ENCODE results near the gene NADK. TPM values are rescaled to one million over a fixed set of nuclear protein-coding genes. Genes with fewer than 3 reads are reported as not detected.

NADK gene
- total RNA-seq, 1 donor from 2014 or later, result 48.4 TPM

DNA sequence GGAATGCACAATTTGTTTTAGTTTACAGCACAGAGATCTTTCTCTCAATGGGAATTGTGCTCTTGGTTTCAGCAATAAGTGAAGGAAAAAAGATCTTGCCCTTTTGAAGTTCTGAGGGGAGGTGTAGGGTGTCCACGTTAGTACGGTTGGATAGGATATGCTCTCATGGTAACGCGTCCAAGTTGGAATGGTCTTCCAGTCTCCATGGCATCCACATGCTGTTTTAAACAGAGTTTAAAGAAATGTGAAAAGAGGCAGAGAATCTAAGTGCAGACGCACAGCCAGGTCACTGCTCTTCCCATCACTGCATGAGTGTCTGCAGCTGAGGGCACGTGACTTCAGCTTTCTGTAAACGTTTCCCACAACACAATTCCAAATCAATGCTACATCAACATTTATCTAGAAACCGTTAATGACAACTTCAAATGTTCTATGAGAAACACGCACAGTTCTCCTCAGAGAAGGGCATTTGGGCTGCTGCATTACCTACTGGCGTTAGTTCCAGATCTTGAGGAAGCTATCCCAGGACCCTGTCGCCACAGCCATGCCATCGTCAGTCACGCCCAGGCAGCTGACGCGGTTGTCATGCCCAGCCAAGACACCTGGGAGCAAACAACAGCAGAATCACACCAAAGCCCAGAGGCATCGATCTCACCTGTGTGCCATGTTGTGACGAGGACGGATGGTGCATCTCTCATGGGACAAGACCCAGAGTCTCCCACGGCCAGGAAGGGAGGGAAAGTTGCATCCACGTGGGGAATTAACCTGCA lies 8.8 kb upstream of the NADK start:
- no peak for DNase-seq (ENCODE audit: low read depth)

DNA sequence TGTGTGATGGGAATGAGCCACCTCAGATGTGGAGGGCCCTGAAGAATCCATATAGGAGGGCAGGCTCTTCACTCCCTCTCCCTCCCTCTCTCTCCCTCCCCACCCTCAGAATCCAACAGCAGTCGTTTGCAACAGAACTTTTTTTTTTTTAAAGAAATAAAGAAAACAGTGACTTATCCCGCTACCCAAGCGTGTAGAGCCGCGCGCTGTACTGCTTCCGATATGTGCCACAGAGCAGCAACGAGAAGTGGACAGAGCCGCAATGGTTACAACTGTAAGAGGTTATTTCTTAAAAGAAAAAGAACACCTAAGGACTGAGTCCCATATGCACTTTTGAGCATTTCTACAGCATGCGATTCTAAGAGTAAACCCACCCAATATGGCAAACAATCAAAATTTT lies 7.4 kb upstream of the NADK start:
- no peak for DNase-seq (ENCODE audit: low read depth)

GRCh38 chr1:1784933-1785332 lies 6.7 kb upstream of the NADK start:
- DNase-seq (ENCODE audit: low read depth), result no peak

GRCh38 chr1:1783320-1783719 lies 5.0 kb upstream of the NADK start:
- DNase-seq (ENCODE audit: low read depth), result no peak

DNA sequence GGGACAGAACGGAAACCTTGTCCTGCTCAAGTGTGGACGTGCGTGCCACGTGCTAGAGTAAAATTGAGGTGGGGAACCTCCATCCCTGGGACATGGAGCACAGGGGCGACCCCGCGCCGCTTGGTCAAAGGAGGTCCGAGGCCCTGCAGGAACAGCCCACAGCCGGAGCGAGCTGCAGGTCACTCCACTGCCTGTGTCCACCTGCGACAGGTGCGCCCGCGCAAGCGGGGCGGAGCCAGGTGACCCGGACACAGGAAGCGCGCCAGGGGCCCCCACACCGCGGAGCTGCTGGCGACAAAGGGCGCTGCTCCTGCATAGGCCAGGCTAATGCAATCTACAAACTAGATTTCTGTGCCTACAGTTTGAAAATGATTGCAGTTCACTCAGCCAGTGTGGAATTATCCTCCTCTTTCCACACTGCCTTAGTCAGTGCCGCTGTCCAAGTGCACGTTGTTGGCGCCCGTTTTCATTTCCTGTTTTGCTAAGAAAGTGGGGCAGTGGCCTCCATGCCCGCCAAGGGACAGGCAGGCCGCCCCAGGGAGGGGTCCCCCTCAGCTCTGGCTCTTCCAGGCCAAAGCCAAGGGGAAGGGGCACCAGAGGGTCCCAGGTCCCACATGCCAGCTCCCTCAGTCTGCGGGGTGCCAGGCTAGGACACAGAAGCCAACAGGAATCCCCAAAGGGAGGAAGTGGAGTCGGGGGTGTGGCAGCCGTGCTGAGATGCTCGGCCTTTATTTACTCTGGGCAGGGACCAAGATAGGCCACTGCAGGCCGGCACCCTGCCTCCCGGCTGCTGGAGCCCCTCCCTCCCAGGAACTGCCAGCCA lies 4.3 kb upstream of the NADK start:
- peak; percentile 23 for DNase-seq (ENCODE audit: low read depth)

DNA sequence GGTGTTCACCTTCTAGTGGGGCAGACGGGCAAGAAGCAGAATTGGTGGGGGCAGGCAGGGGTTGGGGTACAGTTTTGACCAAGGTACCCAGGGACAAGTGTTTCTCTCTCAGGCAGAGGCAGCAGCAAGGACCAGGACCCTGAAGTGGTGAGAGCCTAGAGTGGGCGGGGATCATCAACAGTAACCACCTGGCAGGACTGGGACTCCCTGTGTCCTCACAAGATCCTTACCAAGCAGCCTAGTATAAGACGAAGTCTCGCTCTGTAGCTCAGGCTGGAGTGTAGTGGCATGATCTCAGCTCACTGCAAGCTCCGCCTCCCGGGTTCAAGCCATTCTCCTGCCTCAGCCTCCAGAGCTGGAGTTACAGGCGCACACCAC lies 3.2 kb upstream of the NADK start:
- no peak for DNase-seq (ENCODE audit: low read depth)

- no peak for DNase-seq (ENCODE audit: low read depth)
Measured at GRCh38 chr1:1780598-1781525, 2.6 kb upstream of the NADK start.

- DNase-seq (ENCODE audit: low read depth), result peak; percentile 69
Measured at GRCh38 chr1:1779691-1780597, 1.7 kb upstream of the NADK start.

GRCh38 chr1:1779320-1779675 lies 1.0 kb upstream of the NADK start:
- no peak for DNase-seq (ENCODE audit: low read depth)

GRCh38 chr1:1778663-1779319 lies 521 bp upstream of the NADK start:
- no peak for DNase-seq (ENCODE audit: low read depth)

DNA sequence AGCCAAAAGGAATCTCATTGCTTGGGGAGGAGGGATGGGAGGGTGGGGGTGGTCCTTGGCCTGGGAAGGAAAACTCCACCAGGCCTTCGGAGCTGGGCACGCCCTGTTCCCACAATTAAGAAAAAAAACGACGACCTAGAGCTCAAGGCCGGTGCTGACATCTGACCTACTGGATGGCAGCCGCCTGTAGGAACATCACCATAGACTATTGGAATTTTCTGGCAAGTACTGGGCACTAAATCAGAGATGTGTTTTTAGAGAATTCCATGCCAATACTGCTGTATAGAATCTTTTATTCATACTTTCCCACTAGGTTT lies 729 bp downstream of the NADK start:
- peak; percentile 18 for DNase-seq (ENCODE audit: low read depth)

- DNase-seq (ENCODE audit: low read depth), result no peak
Measured at GRCh38 chr1:1776672-1777582, 1.3 kb downstream of the NADK start.

GRCh38 chr1:1775327-1776226 lies 2.7 kb downstream of the NADK start:
- no peak for DNase-seq (ENCODE audit: low read depth)

GRCh38 chr1:1773874-1774273 lies 4.4 kb downstream of the NADK start:
- no peak for DNase-seq (ENCODE audit: low read depth)

GRCh38 chr1:1771096-1771495 lies 7.2 kb downstream of the NADK start:
- DNase-seq (ENCODE audit: low read depth), result no peak

- DNase-seq (ENCODE audit: low read depth), result no peak
Measured at GRCh38 chr1:1770102-1770501, 8.2 kb downstream of the NADK start.

DNA sequence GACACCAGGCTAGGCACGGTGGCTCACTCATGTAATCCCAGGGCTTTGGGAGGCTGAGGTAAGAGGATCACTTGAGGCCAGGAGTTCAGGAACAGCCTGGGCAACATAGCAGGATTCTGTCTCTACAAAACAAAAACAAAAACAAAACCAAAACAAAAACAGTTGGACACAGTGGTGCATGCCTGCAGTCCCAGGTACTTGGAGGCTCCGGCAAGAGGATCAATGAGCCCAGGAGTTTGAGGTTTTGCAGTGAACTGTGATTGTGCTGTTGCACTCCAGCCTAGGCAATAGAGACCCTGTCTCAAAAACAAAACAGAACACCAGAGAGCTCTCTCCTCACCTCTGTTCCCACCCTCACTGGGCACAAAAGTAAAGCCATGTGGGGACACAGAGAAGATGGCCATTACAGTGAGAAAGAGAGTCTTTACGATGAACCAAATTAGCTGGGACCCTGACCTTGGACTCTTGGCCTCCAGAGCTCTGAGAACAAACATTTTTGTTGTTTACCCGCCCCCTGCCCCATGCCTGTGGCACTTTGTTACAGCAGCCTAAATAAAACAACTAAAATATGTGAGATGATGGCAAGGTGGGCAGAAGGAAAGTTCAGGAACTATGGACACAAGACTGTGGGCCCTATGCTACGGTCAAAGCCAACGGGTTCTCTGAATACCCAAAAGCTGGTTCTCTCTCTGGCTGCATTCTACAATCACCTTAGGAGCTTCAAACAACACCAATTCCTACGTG lies 9.8 kb downstream of the NADK start:
- DNase-seq (ENCODE audit: low read depth), result no peak

GRCh38 chr1:1764876-1765470 lies 13.3 kb downstream of the NADK start:
- DNase-seq (ENCODE audit: low read depth), result no peak

All from renal cortical epithelial cell (primary cell).